Neutrophil (primary cell): ENCODE measurements around the gene BMPR1A.

Experiments
- H3K27ac ChIP-seq: fragments of 200-600 bp; sonication (generic); 2 replicates; pipeline ENCODE4 v1.5.1; 2016; ENCODE audit warnings: mild to moderate bottlenecking, moderate library complexity
- H3K27me3 ChIP-seq: fragments of 200-600 bp; sonication (generic); 2 replicates; pipeline ENCODE4 v1.6.0; 2016; ENCODE audit warnings: mild to moderate bottlenecking
- H3K36me3 ChIP-seq: fragments of 200-600 bp; sonication (generic); 2 replicates; pipeline ENCODE4 v1.5.1; 2017
- H3K4me1 ChIP-seq, 2 experiments: fragments of 200-600 bp in 1 of 2; sonication (generic) in 1 of 2; 1 replicate in 1 of 2; 2 replicates in 1 of 2; pipeline versions ENCODE4 v1.5.1 to v1.6.1; 2013 to 2016; ENCODE audit warnings: low read depth in 1 of 2, low read length in 1 of 2, mild to moderate bottlenecking in 1 of 2, moderate library complexity in 1 of 2; ENCODE audit not compliant: control insufficient read depth in 1 of 2, insufficient read depth in 1 of 2
- H3K4me3 ChIP-seq, 2 experiments: fragments of 200-600 bp in 1 of 2; sonication (generic) in 1 of 2; 1 replicate in 1 of 2; 2 replicates in 1 of 2; pipeline ENCODE4 v1.5.1; 2013 to 2016; ENCODE audit warnings: low read depth in 1 of 2, low read length in 1 of 2, mild to moderate bottlenecking in 1 of 2, moderate library complexity in 1 of 2
- H3K9me3 ChIP-seq: fragments of 200-600 bp; sonication (generic); 2 replicates; pipeline ENCODE4 v1.5.1; 2016
- TF ChIP-seq, protein P1 (sequence below): fragments of 200-600 bp; sonication (generic); IDR thresholded peaks from 2 replicates; pipeline ENCODE4 v1.5.1; 2016; ENCODE audit warnings: antibody characterized with exemption

Gene BMPR1A

DNA sequence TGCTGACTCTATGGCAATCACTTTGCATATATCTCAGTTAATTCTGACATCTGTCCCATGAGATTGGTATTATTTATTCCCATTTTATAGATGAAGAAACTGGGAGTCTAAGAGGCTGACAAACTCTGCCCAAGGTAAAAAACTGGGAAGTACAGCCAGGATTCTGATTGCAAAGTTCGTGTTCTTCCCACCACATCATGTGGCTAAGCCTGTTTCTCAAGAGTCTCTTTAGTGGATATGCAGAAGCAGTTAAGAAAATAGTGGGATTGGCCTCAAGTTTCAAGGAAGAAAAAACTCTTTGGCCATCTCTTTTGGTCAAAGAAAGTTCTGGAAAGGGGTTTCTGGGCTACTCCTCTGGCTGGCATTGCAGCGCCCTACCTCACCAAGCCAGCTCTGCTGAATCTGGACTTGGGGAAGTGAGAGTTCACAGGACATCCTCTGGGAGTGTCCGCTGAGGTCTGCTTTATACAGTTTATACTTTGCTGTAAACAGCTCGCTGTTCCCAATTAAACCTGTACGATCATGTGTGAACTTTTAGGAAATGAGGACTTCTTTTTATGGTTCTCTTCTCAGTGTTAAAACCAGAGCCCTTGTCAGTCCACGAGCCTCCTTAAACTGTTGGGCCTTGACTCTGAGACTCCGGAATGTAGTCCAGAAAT lies 12.2 kb upstream of the BMPR1A start:
- no peak overlapping the region for H3K27ac ChIP-seq
- TF ChIP-seq, protein P1, sequence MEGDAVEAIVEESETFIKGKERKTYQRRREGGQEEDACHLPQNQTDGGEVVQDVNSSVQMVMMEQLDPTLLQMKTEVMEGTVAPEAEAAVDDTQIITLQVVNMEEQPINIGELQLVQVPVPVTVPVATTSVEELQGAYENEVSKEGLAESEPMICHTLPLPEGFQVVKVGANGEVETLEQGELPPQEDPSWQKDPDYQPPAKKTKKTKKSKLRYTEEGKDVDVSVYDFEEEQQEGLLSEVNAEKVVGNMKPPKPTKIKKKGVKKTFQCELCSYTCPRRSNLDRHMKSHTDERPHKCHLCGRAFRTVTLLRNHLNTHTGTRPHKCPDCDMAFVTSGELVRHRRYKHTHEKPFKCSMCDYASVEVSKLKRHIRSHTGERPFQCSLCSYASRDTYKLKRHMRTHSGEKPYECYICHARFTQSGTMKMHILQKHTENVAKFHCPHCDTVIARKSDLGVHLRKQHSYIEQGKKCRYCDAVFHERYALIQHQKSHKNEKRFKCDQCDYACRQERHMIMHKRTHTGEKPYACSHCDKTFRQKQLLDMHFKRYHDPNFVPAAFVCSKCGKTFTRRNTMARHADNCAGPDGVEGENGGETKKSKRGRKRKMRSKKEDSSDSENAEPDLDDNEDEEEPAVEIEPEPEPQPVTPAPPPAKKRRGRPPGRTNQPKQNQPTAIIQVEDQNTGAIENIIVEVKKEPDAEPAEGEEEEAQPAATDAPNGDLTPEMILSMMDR: no peak

DNA sequence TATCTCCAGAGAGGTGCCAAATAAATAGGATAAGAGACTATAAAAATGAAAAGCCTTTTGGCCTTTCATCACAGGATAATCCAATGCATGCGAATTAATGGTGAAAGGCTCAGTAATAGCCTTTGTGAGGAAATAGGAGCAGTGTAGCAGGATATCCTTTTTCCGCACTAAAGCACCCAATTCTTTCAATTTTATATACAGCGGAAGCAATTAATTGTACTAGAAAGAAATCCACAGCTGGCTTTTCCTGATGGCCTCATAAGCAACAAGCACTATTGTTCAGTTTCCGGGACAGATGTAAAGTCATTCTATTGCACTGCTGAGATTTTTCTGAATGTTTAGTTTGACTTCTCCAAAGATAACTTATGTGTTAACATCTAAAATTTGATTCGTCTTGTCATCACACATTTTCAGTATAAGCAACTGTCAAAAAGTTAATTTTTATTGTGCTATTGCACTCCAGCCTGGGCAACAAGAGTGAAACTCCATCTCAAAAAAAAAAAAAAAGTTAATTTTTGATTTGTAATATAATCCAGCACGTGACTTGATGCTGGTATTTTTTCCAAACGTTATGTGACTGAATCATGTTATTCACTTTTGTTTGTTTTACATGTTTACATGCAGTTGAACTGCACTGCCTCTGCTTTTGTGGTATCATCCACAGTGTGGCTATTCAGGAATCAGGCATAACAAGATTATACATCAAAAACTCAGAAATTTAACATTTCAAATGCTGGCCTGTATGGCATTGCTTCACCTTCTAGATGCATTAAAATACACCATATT lies 8.4 kb upstream of the BMPR1A start:
- H3K9me3 ChIP-seq: no peaks in the 10 kb centered on the region
- no peaks in the 10 kb centered on the region for H3K4me1 ChIP-seq
- H3K27me3 ChIP-seq: peaks cover 70% of the 10 kb centered on the region
- H3K36me3 ChIP-seq: no peaks in the 10 kb centered on the region
- TF ChIP-seq, protein P1: no peak
- H3K27ac ChIP-seq: no peak overlapping the region
- no peak overlapping the region for H3K4me3 ChIP-seq

More for the DNA sequence above, 12.2 kb upstream of the BMPR1A start:
- H3K9me3 ChIP-seq: no peaks in the 10 kb centered on the region
- peaks cover 50% of the 10 kb centered on the region for H3K27me3 ChIP-seq
- H3K36me3 ChIP-seq: no peaks in the 10 kb centered on the region
- no peaks in the 10 kb centered on the region for H3K4me1 ChIP-seq
- no peak overlapping the region for H3K4me3 ChIP-seq

DNA sequence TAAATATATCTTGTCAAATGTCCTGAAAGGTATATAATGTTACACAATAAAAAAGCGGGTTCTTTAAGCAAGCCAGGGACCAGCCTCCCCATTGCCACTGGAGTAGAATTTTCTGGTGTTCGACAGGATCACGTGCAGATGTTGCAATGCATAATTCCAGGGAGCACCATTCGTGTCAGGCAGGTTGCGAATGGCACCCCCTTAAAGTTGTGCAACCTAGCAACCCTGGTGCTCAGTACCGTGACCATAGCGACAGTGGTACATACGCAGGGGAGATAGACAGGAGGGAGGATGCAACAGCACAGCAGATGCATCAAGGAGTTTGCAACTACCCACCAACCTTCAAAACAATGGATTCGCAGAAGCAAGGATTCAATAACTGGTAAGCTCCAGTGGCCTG lies 6.6 kb upstream of the BMPR1A start:
- no peaks in the 10 kb centered on the region for H3K36me3 ChIP-seq
- H3K9me3 ChIP-seq: no peaks in the 10 kb centered on the region
- H3K27me3 ChIP-seq: peaks cover 82% of the 10 kb centered on the region
- H3K4me3 ChIP-seq: no peak overlapping the region
- no peak overlapping the region for H3K27ac ChIP-seq
- TF ChIP-seq, protein P1: no peak
- no peaks in the 10 kb centered on the region for H3K4me1 ChIP-seq

DNA sequence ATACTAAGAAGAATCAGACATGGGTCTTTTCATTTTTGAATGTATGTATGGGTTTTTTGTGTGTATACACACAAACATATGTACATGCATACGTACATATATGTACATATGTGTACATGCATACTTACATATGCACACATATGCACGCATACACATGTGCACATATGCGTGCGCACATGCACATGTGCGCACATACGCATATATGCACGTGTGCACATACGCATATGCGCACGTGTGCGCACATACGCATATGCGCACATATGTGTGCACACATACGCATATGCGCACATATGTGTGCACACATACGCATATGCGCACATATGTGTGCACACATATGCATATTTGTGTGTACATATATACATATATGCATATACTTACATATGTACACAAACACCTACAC lies 4.9 kb upstream of the BMPR1A start:
- Histone ChIP-seq H3K9me3 (no peaks in the 10 kb centered on the region), H3K27me3 (peaks cover 84% of the 10 kb centered on the region), H3K4me1 (peaks cover 7 to 8% of the 10 kb centered on the region in 2 experiments), H3K36me3 (no peaks in the 10 kb centered on the region), H3K27ac (no peak overlapping the region), H3K4me3 (no peak overlapping the region)
- TF ChIP-seq, protein P1: no peak

DNA sequence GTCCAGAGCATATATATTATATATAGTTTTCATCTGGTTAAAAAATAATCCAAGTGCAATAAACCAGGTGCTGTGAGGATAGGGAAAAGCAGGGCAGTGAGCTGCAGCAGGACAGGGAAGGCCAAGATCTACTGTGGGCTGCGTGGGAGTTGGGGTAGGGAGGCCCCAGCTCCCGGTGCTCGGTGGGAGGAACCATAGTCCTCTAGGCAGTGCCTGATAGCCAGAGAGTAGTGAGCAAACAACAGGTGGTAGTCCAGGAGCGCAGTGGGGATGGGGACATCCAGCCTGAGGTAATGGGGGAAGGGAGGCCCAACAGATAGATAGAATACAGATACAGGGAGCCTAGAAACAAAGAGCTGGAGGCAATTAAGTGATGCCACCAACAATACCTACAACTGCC lies 4.1 kb upstream of the BMPR1A start:
- no peak overlapping the region for H3K27ac ChIP-seq
- H3K4me1 ChIP-seq: peaks cover 11 to 16% of the 10 kb centered on the region in 2 experiments
- TF ChIP-seq, protein P1: no peak
- H3K4me3 ChIP-seq: no peak overlapping the region
- H3K27me3 ChIP-seq: peaks cover 84% of the 10 kb centered on the region
- H3K9me3 ChIP-seq: no peaks in the 10 kb centered on the region
- no peaks in the 10 kb centered on the region for H3K36me3 ChIP-seq
